ENCODE measurements around the gene BTBD16.

The BTBD16 gene

GRCh38 chr10:122237331-122237990 is 33.6 kb upstream of the BTBD16 start:
- H3K9me3 ChIP-seq (ENCODE audit: control insufficient read depth, low read length), result no peaks in the 10 kb centered on the region
- no peaks in the 10 kb centered on the region for H3K27me3 ChIP-seq (replicated peaks; ENCODE audit: control insufficient read depth, insufficient read depth, low read length)
- H3K4me3 ChIP-seq (ENCODE audit: low read length), result no peak overlapping the region
- peaks cover 30% of the 10 kb centered on the region for H3K36me3 ChIP-seq (ENCODE audit: control insufficient read depth, insufficient read depth, low read length, severe bottlenecking)
- H3K9ac ChIP-seq (ENCODE audit: low read length), result no peak overlapping the region
- no peak for DNase-seq (ENCODE audit: low read depth)
- peaks cover 8% of the 10 kb centered on the region for H3K4me1 ChIP-seq (ENCODE audit: control insufficient read depth, insufficient read depth, low read length)

- H3K4me3 ChIP-seq (ENCODE audit: low read length), result no peak overlapping the region
- H3K9ac ChIP-seq (ENCODE audit: low read length), result no peak overlapping the region
- H3K9me3 ChIP-seq (ENCODE audit: control insufficient read depth, low read length), result no peaks in the 10 kb centered on the region
- no peak for DNase-seq (ENCODE audit: low read depth)
- H3K27me3 ChIP-seq (replicated peaks; ENCODE audit: control insufficient read depth, insufficient read depth, low read length), result no peaks in the 10 kb centered on the region
- H3K4me1 ChIP-seq (ENCODE audit: control insufficient read depth, insufficient read depth, low read length), result peaks cover 21% of the 10 kb centered on the region
- peaks cover 39% of the 10 kb centered on the region for H3K36me3 ChIP-seq (ENCODE audit: control insufficient read depth, insufficient read depth, low read length, severe bottlenecking)
Observed at GRCh38 chr10:122239578-122240257, 31.4 kb upstream of the BTBD16 start.

GRCh38 chr10:122240401-122240800 is 30.7 kb upstream of the BTBD16 start:
- H3K4me3 ChIP-seq (ENCODE audit: low read length), result no peak overlapping the region
- peaks cover 21% of the 10 kb centered on the region for H3K4me1 ChIP-seq (ENCODE audit: control insufficient read depth, insufficient read depth, low read length)
- no peak for DNase-seq (ENCODE audit: low read depth)
- H3K9me3 ChIP-seq (ENCODE audit: control insufficient read depth, low read length), result no peaks in the 10 kb centered on the region
- H3K36me3 ChIP-seq (ENCODE audit: control insufficient read depth, insufficient read depth, low read length, severe bottlenecking), result peaks cover 39% of the 10 kb centered on the region
- H3K27me3 ChIP-seq (replicated peaks; ENCODE audit: control insufficient read depth, insufficient read depth, low read length), result no peaks in the 10 kb centered on the region
- H3K9ac ChIP-seq (ENCODE audit: low read length), result no peak overlapping the region

- Histone ChIP-seq H3K4me3 (ENCODE audit: low read length) (no peak overlapping the region), H3K36me3 (ENCODE audit: control insufficient read depth, insufficient read depth, low read length, severe bottlenecking) (peaks cover 50% of the 10 kb centered on the region), H3K9me3 (ENCODE audit: control insufficient read depth, low read length) (no peaks in the 10 kb centered on the region), H3K27me3 (replicated peaks; ENCODE audit: control insufficient read depth, insufficient read depth, low read length) (no peaks in the 10 kb centered on the region), H3K4me1 (ENCODE audit: control insufficient read depth, insufficient read depth, low read length) (peaks cover 21% of the 10 kb centered on the region), H3K9ac (ENCODE audit: low read length) (no peak overlapping the region)
- DNase-seq (ENCODE audit: low read depth), result no peak
Observed at GRCh38 chr10:122241836-122242235, 29.3 kb upstream of the BTBD16 start.

- Histone ChIP-seq H3K36me3 (ENCODE audit: control insufficient read depth, insufficient read depth, low read length, severe bottlenecking) (peaks cover 38% of the 10 kb centered on the region), H3K4me3 (ENCODE audit: low read length) (no peak overlapping the region), H3K4me1 (ENCODE audit: control insufficient read depth, insufficient read depth, low read length) (peaks cover 21% of the 10 kb centered on the region), H3K9me3 (ENCODE audit: control insufficient read depth, low read length) (no peaks in the 10 kb centered on the region), H3K9ac (ENCODE audit: low read length) (no peak overlapping the region), H3K27me3 (replicated peaks; ENCODE audit: control insufficient read depth, insufficient read depth, low read length) (no peaks in the 10 kb centered on the region)
- DNase-seq (ENCODE audit: low read depth), result no peak
Observed at GRCh38 chr10:122243550-122243949, 27.5 kb upstream of the BTBD16 start.

- DNase-seq (ENCODE audit: low read depth), result no peak
- H3K27me3 ChIP-seq (replicated peaks; ENCODE audit: control insufficient read depth, insufficient read depth, low read length), result no peaks in the 10 kb centered on the region
- H3K4me1 ChIP-seq (ENCODE audit: control insufficient read depth, insufficient read depth, low read length), result peaks cover 21% of the 10 kb centered on the region
- H3K4me3 ChIP-seq (ENCODE audit: low read length), result no peak overlapping the region
- H3K9ac ChIP-seq (ENCODE audit: low read length), result no peak overlapping the region
- no peaks in the 10 kb centered on the region for H3K9me3 ChIP-seq (ENCODE audit: control insufficient read depth, low read length)
- H3K36me3 ChIP-seq (ENCODE audit: control insufficient read depth, insufficient read depth, low read length, severe bottlenecking), result peaks cover 38% of the 10 kb centered on the region
Observed at GRCh38 chr10:122244001-122244975, 26.8 kb upstream of the BTBD16 start.

GRCh38 chr10:122245136-122245535 is 26.0 kb upstream of the BTBD16 start:
- no peak overlapping the region for H3K4me3 ChIP-seq (ENCODE audit: low read length)

GRCh38 chr10:122245897-122246296 is 25.2 kb upstream of the BTBD16 start:
- no peak overlapping the region for H3K4me3 ChIP-seq (ENCODE audit: low read length)
- peaks cover 13% of the 10 kb centered on the region for H3K4me1 ChIP-seq (ENCODE audit: control insufficient read depth, insufficient read depth, low read length)
- no peak for DNase-seq (ENCODE audit: low read depth)
- H3K9ac ChIP-seq (ENCODE audit: low read length), result no peak overlapping the region
- no peaks in the 10 kb centered on the region for H3K27me3 ChIP-seq (replicated peaks; ENCODE audit: control insufficient read depth, insufficient read depth, low read length)
- H3K36me3 ChIP-seq (ENCODE audit: control insufficient read depth, insufficient read depth, low read length, severe bottlenecking), result peaks cover 35% of the 10 kb centered on the region
- no peaks in the 10 kb centered on the region for H3K9me3 ChIP-seq (ENCODE audit: control insufficient read depth, low read length)

More at GRCh38 chr10:122245136-122245535, 26.0 kb upstream of the BTBD16 start:
- Histone ChIP-seq H3K4me1 (ENCODE audit: control insufficient read depth, insufficient read depth, low read length) (peaks cover 15% of the 10 kb centered on the region), H3K9ac (ENCODE audit: low read length) (no peak overlapping the region), H3K36me3 (ENCODE audit: control insufficient read depth, insufficient read depth, low read length, severe bottlenecking) (peaks cover 38% of the 10 kb centered on the region), H3K9me3 (ENCODE audit: control insufficient read depth, low read length) (no peaks in the 10 kb centered on the region), H3K27me3 (replicated peaks; ENCODE audit: control insufficient read depth, insufficient read depth, low read length) (no peaks in the 10 kb centered on the region)
- no peak for DNase-seq (ENCODE audit: low read depth)

GRCh38 chr10:122246830-122247520 is 24.1 kb upstream of the BTBD16 start:
- no peak overlapping the region for H3K4me3 ChIP-seq (ENCODE audit: low read length)
- DNase-seq (ENCODE audit: low read depth), result no peak
- H3K4me1 ChIP-seq (ENCODE audit: control insufficient read depth, insufficient read depth, low read length), result peaks cover 13% of the 10 kb centered on the region
- H3K36me3 ChIP-seq (ENCODE audit: control insufficient read depth, insufficient read depth, low read length, severe bottlenecking), result peaks cover 28% of the 10 kb centered on the region
- H3K9ac ChIP-seq (ENCODE audit: low read length), result no peak overlapping the region
- H3K9me3 ChIP-seq (ENCODE audit: control insufficient read depth, low read length), result no peaks in the 10 kb centered on the region
- H3K27me3 ChIP-seq (replicated peaks; ENCODE audit: control insufficient read depth, insufficient read depth, low read length), result no peaks in the 10 kb centered on the region

- Histone ChIP-seq H3K36me3 (ENCODE audit: control insufficient read depth, insufficient read depth, low read length, severe bottlenecking) (peaks cover 34% of the 10 kb centered on the region), H3K27me3 (replicated peaks; ENCODE audit: control insufficient read depth, insufficient read depth, low read length) (no peaks in the 10 kb centered on the region), H3K4me1 (ENCODE audit: control insufficient read depth, insufficient read depth, low read length) (peaks cover 6% of the 10 kb centered on the region), H3K9ac (ENCODE audit: low read length) (no peak overlapping the region), H3K4me3 (ENCODE audit: low read length) (no peak overlapping the region), H3K9me3 (ENCODE audit: control insufficient read depth, low read length) (no peaks in the 10 kb centered on the region)
- no peak for DNase-seq (ENCODE audit: low read depth)
Observed at GRCh38 chr10:122248356-122249302, 22.5 kb upstream of the BTBD16 start.
